Epidermal melanocyte (primary cell): ENCODE data around the gene GMIP.

ENCODE experiments used
- DNase-seq: peaks from one replicate; pipeline ENCODE4 v3.0.0; 2011; ENCODE audit warnings: low spot score; ENCODE audit not compliant: insufficient read length

GMIP gene

DNA sequence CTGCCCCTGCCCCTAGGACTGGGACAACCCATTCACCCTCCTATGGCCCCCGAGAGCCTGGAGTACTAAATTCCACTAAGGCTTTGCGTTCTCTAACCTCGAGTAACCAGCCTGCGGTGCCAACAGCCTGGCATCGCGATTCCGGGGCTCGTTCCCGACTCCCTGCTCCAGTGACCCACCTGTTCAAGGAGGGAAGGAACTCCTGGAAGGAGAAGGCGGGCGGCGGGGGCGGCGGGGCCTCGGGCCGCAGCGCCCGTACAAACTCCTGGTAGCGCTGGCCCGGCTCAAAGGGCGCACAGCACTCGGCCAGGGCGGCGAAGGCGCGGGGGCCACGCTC lies 6.3 kb downstream of the GMIP start:
- no peak for DNase-seq

DNA sequence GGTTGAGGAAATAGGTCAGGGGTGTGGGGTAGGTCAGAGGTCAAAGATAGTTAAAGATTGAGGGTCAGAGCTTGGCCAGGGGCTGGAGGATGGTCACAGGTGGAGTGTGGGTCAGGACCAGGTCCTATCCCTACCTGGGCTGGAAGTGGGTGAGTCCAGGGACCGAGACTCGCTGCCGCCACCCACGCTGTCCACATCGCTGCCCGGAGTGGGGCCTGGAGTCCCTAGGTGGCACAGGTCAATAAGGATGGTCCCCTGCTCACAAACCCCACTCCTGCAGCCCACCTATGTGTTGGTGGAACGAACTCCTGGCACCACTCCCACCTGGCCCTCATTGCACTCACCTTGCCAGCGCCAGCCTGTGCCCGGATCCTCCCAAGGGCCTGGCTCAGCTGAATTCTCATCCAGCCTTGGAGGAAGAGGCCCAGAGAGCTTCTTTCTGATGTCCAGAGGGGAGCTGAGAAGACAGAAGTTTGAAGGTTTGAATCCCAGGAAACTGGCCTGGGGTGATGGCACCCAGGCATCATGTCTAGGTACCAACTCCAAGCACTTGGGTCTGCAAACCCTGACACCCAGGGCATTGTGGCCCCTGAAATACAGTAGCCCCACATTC lies 6.8 kb downstream of the GMIP start:
- DNase-seq, result no peak

DNA sequence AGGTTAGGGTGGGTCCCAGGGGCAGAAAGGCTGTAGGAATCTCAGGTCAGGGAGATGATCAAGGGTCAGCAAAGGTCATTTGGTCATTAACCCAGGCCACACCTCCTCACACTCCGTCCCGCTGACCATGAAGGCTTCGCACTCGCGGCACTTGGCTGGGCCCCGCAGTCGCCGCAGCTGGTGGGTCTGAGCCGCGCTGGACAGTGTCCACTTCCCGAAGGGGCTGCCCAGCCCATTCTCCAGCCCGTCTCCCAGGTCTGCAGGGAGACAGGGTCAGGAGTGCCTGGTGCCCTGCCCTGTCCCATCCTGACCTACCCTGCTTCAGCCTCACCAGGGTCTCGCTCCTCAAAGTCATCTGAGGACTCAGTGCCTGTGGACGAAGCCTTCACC lies 8.1 kb downstream of the GMIP start:
- no peak for DNase-seq

DNA sequence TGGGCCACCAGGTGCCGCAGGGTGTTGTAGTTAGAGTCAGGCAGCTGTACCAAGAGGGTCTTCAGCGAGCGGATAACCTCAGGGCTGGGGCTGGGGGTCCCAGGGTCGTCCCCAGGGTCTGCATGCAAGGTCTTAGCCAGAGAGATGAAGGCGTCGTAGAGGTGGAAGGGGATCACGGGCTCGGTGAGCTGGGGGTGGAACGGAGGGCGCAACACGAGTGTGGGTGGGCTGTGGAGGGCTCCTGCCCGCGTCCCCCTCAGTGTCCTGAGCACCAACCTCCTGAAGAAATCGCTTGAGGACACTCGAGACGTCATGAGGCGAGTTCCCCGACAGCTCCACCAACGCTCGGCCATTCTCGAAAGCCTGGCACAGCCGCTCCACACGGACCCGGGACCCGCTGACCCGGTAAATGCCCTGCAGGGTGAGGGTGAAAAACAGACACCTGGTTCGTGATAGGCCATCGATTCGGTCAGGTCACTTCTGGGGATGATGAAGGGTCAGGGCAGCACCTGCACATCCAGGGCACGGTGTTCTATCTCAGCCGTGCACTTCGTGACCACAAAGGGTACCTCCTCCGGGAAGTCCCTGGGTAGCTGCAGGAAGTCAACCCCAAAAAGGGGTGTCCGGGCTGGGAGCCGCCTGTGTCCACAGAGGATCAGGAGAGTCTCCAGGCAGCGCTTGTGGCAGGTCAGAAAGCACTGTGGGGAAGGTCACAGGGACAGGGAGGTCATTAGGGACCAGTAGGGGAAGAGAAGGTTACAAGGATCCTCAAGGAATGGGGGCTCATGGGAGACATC lies 8.7 kb downstream of the GMIP start:
- DNase-seq, result no peak

DNA sequence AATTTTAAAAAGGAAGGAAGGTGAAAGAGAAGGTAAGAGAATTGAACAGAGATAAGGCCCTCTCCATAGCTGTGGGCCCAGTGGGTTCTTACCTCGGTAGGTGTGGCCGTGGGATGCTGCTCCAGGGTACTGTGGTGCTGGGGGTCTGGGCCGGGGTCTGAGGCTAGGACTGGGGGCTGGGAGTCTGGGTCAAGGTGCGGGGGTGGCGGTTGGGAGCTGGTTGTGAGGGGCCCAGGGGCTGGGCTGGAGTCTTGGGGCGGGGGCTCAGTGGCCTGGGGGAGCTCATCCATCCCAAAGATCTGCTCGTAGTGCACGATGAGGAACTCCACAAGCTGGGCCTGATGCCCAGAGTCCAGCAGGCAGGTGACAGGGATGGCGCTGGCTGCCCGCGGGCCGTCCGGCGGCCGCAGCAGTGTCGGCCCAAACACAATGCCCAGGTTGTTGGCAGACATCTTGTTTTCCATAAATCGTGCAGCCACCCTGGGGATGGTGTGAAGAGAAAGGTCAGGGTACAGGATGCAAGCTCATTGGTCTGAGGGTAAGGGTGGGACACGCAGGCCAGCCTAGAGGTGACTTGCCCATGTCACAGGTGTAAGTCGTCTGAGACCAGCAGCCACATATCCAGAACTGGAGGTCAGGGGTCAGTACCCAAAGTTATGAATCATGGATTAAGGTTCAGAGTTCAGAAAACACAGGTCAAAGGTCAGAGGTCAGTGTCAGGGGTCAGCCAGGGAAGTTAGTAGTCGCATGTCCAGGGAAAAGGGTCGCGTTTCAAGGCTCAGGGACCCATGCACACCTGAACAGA lies 9.5 kb downstream of the GMIP start:
- DNase-seq, result no peak

DNA sequence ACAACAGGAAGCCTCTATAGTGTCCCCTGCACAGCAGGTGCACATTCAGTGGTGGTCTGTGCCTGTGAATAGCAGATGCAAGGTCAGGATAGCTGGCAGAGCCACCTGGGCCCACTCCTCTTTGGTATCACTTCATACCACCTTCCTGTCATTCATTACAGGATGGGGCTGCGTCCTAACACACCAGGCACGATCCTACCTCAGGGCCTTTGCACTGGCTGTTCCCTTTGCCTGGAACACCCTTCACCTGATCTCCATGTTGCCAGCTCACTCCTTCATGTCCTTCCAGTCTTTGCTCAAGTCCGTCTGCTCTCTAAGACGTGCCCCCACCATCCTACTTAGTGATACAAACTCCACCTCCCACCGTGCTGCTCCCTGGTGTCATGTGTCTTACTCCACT lies 10.8 kb downstream of the GMIP start:
- DNase-seq, result no peak

DNA sequence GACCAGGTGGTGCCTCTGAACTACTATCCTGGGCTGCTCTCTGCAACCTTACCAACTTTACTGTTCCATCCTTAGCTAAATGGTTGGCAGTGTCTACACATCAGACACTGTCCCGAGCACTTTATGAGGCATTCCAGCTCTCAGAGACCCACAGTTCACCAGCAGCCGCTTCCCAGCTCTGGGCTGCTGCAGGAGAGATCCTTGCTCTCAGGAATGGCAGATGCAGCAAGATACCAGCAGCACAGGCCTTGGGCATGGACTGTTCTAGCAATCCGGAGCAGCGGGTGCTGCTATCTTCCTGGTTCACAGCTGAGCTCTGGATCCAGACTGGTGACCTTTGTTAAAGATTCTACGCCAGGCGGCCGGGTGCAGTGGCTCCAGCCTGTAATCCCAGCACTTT lies 12.1 kb downstream of the GMIP start:
- DNase-seq, result no peak

DNA sequence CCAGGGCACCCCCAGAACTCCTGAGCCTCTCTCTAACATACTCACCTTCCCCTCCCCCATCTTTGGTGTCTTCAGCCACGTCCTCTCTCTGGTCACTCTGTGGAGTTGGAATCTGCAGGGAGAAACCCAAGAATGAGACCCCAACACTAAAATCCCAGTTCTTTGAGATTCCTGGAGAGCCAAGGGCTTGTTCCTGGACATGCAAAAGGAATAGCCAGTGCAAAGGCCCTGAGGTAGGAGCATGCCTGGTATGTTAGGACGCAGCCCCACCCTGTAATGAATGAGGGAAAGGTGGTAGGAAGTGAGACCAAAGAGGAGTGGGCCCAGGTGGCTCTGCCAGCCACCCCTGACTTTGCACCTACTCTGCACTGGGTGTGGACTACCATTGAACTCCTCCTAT lies 13.0 kb downstream of the GMIP start:
- no peak for DNase-seq

DNA sequence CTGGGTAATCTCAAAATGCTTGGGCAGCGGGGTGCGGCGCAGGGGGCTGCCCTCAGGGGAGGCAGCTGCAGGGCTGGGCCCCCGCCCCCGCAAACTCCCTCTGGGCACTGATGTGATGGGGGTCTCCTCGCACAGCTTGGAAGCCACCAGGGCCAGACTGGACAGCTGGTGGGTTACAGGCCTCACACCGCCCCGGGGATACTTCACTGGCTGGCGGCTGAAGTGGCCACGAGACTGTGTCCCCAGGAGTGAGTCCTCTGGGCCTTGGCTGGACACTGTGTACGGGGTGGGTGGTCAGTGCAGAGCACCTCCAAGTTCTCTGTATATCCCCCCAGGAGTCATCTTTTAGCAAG lies 13.4 kb downstream of the GMIP start:
- DNase-seq, result no peak

DNA sequence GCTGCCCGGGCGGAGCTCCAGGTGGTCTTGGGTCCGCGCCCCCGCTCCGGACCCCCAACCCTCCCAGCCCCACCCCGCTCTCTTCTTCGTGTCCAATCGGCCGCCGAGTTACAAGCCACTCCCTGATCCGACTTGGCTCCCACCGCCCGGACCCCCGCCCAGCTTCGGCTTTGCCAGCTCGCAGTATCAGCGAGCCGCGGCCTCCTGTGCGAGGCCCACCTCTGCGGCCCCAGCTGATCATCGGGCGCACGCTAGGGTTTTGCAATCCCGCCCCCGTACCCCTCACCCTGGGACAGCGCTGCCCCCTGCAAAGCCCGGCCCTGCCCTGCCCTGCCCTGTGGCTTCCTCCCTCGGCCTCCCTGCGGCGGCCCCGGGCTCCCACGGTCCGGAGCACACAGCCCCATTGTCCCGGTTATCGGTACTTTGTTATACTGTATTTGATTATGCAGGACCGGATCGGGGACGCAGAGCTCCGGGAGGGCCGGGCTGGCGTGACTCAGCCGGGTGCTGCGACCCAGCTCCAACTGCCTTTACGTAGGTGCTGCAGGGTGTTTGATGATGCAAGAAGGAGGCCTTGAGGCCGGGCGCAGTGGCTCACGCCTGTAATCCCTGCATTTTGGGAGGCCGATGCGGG lies 14.8 kb downstream of the GMIP start:
- DNase-seq, result peak; percentile 75

DNA sequence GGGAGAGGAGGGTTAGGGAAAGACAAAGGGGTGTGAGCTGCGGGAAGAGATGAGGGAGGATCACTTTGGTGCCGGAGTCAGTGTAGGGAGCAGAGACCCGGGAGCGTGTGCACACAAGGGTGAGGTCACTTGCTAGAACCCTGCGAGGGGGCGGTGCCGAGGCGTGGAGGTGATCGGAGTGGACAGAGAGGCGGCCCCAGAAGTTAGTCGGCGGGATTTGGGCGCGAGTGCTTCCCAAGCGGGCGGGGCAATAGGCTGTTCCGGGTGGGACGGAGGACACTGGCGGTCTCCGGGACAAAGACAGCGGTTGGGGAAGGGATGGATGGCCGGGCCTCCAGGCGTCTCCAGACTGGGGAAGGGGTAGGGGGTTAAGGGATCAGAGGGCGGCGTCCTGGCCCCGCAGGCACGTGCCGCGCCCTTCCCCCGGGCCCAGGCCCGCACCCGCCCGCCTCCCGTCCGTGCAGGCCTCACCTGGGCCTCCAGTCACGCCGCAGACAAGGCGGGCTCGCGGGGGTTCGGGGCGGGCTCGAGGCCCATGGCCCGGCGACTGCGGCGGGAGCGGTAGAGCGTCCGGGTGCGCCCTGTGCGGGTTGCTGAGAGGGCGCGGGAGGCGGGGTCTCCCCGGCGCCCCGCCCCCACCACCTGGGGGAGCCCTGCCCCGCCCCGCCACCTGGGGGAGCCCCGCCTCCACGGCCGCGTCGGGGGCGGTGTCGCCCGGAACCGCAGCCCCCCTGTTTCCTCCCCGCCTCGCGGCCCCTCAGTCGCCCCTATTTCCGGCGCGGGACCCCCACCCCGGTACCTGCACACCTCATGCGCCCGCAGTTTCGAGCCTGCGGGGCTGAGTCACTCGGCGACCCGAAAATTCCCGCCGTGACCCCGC lies 15.6 kb downstream of the GMIP start, which contains the start of gene LPAR2:
Gene LPAR2, minus strand, starts transcription at position 600 of the 880 bp plus-strand sequence. CDS start 945 bp downstream, outside the sequence.
- DNase-seq, result peak; percentile 23

DNA sequence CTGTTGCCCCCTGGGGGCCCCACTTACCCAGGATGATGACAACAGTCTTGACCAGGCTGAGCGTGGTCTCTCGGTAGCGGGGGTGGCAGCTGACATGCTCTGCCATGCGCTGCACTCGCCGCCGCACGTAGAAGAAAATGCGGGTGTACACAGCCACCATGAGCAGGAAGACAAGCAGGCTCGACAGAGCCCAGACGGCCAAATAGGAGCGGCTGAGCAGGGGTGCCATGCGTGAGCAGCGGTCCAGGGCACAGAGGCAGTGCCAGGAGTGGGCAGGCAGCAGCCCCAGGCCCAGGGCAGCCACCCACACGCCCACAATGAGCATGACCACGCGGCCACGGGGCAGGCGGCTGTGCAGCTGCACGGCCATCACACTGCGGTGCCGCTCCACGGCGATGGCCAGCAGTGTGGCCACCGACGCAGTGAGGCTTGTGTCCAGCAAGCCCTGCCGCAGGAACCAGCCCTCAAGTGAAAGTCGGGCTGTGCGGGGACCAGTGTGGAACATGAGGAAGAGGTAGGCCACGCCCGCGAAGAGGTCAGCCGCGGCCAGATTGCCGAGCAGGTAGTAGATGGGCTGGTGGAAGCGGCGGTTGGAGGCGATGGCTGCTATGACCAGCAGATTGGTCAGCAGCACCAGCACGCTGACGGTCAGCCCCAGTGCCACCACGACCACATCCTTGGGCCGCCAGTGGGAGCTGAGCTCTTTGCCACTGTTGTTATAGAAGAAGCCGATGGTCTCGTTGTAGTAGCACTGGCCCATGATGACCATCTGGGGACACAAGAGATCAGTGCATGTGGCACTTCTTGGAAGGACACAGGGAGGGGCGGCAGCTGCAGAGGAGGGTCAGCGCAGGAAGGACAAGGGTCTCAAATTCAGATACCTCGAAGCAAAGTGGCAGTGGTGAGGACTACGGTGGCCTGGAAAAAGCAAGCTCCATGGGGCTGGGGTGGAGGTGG lies 16.7 kb downstream of the GMIP start:
- DNase-seq, result peak; percentile 12

DNA sequence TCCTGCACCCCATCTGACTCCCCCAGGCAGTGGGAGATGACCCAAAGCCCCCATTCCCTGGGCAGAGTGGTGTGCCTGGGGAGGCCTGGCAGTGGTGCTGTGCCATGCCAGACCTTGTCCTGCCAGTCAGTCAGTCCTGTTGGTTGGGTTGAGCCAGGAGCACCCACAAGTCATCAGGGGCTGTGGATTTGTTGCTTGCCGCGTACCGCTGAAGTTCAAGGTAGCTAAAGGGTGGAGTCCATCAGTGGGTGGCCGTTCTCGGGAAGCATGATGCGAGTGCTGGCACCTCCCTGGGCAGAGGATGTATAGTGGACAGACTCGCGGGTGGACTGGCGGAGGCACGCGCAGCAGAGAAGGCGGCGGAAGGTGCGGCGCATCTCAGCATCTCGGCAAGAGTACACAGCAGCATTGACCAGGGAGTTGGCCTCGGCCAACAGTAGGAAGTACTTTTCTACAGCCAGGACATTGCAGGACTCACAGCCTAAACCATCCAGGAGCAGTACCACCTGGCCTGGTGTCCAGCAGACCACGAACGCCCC lies 19.4 kb downstream of the GMIP start:
- peak; percentile 5 for DNase-seq

DNA sequence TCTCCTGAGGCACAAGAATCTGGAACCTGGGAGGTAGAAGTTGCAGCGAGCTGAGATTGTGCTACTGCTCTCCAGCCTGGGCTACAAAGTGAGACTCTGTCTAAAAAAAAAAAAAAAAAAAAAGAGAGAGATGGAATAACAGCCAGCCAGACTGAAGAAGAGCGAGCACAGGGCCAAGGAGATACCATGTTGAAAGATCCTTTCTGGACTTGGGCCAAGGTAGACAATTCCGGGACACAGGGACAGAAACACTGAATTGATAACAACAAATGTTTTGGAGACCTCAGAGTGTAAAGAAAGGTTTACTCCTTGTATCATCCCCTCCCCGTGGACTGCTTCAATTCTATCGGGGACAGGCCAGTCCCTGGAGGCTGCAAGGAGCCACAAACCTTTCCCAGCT lies 20.1 kb downstream of the GMIP start:
- DNase-seq, result peak; percentile 11

DNA sequence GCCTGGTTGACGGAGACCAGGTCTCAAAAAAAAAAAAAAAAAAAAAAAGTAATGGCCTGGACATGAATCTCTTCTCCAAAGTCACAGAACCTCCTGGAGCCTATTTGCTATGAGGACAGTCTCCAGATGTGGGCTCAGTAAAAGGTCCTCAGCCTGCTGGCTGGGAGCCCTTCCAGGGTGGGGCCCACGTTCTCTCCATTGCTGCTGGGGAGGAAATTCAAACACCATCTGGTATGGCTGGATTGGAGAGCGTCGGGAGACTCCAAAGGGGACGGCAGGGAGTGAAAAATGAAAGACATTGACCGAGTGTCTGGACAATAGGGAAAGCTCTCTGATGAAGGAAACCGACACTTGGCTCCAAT lies 23.6 kb downstream of the GMIP start:
- DNase-seq, result no peak

DNA sequence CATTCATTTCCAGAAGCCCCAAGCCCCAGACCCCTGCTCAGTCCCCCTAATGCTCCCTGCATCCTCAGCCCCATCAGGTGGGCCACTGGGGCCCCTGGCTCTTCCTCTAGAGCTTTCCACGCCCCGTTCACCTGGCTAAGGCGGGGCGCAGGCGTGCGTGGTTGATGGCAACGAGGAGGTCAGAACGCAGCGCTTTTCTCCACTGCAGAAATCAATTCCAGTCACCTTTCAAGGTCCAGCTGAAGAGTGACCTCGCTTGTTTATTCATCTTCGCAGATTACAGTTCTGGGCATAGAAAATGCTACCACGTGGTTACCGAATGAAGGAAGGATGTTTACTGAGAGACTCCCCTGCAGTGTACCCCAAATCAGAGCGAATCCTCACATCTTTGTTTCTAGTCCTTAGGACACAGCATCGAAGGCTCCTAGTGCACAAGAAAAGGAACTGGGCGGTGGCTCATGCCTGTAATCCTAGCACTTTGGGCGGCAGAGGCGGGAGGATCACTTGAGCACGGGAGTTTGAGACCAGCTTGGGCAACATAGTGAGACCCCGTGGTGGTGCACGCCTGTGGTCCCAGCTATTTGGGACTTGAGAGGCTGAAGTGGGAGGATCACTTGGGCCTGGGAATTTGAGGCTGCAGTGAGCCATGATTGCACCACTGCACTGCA lies 24.1 kb downstream of the GMIP start:
- no peak for DNase-seq

DNA sequence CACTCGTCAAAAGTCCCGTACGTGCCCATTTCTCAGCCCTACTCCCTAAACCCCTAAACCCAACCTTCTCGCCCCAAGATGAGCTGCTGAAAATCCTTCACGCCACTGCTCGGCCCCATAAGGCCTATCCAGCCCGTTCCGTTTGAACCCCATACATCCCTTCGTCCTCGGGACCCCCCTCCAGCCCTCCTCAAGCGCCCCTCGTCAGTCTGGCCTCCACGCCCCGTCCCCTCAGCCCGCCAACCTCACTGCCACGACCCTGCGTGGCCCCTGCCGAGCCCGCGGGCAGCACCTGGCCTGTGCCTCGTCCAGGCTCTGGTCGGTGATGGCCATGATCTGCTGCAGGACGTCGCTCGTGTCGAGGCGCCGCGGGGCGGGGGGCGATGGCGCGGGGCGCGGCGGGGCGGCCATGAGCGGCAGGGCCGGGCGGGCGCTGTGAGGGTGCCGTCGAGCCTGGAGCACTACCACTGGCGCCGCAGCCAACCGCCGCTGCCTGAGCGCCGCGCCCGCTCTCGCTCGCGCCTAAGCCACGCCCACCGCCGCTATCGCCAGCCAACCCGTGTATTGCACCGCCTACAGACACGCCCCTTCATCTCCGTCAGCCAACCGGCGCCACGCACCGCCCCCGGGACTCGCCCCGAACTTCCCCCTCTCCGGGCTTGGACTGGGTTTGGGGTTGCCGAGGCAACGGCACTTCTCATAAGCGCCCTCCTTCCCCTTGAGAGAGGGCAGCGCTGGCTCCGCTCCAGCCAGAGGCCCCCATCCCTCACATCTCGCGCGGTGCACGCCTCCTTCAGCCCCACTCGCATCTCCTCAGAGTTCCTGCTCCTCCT lies 25.0 kb downstream of the GMIP start, which contains the start of gene PBX4:
Gene PBX4, minus strand, starts transcription at position 469 of the 833 bp plus-strand sequence. Its CDS starts 58 bp downstream, at position 411.
- peak; percentile 83 for DNase-seq

DNA sequence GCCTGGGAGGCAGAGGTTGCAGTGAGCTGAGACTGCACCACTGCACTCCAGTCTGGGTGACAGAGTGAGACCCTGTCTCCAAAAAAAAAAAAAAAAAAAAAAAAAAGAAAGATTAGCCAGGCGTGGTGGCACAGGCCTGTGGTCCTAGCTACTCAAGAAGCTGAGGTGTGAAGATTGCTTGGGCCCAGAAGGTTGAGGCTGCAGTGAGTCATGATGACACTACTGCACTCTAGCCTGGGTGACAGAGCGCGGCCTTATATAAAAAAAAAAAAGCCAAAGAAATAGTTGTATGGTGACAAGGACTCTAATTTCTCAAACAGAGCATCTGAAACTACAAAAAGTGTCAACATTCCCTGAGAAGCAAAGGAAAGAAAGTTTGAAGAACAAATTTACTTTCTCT lies 28.4 kb downstream of the GMIP start:
- no peak for DNase-seq
